Lower leg skin (tissue), 4 donors: ENCODE data around the gene GRK1. TPM values are rescaled to one million over a fixed set of nuclear protein-coding genes. Genes with fewer than 3 reads are reported as not detected.

Source experiments
- DNase-seq, 2 donors: peaks; one replicate each; pipeline ENCODE4 v3.0.0-alpha.2; 2019; ENCODE audit warnings: low spot score in 2 of 2
- H3K4me3 ChIP-seq: fragments of 200-600 bp; sonication (generic); 2 replicates; pipeline ENCODE4 v1.5.1; 2017; ENCODE audit warnings: mild to moderate bottlenecking, low read depth; ENCODE audit not compliant: poor library complexity, severe bottlenecking
- CTCF ChIP-seq, 3 donors: fragments of 450-650 bp; IDR thresholded peaks; one replicate each; pipeline ENCODE4 v1.5.1; 2016; ENCODE audit warnings: antibody characterized with exemption in 3 of 3, mild to moderate bottlenecking in 3 of 3, moderate library complexity in 2 of 3
- POLR2A ChIP-seq, 2 donors: fragments of 450-650 bp; IDR thresholded peaks; one replicate each; pipeline ENCODE4 v1.6.1; 2016 to 2017; ENCODE audit warnings: antibody characterized with exemption in 2 of 2, mild to moderate bottlenecking in 1 of 2, moderate library complexity in 1 of 2
- WGBS, 2 donors: methylation state at CpG; one replicate each; pipeline ENCODE4 v1.1.5; 2018; 5-methylcytosine and 5-hydroxymethylcytosine counted together
- intact Hi-C: fragments of 100-400 bp; cut with DNase I; formaldehyde crosslinking; loops from one replicate; pipeline ENCODE4 v1.15.0; 2023; ENCODE audit warnings: low total_unique reads
- total RNA-seq, 4 donors: library from RNA; depleted of rRNA; stranded (reverse); fragments of >200 nt; gene quantifications; one replicate each; pipeline ENCODE4 v1.1.0, GENCODE V29; 2016

GRK1 gene
- total RNA-seq, 4 donors from 2014 or later, result not detected

- TF ChIP-seq POLR2A (IDR thresholded peaks at IDR 0.05) (no peak), CTCF (IDR thresholded peaks at IDR 0.05) (no peak)
- no peak overlapping the region for H3K4me3 ChIP-seq
- 32 to 38% methylated on average over 19 to 28 of the region's 29 CpGs for WGBS, 2 donors
- peak in 1 of 2 donors; percentile 70 for DNase-seq
- intact Hi-C loops, result no loop called here
These were observed 110.6 kb downstream of the GRK1 start for GRCh38 chr13:113777311-113778260.

GRCh38 chr13:113781571-113781970 is 114.6 kb downstream of the GRK1 start:
- WGBS, 2 donors, result 55 to 57% methylated on average over 2 of the region's 2 CpGs
- H3K4me3 ChIP-seq, result no peak overlapping the region
- TF ChIP-seq CTCF (IDR thresholded peaks at IDR 0.05) (no peak), POLR2A (IDR thresholded peaks at IDR 0.05) (no peak)
- intact Hi-C loops, result no loop called here
- DNase-seq, result no peak

GRCh38 chr13:113782472-113782871 is 115.5 kb downstream of the GRK1 start:
- intact Hi-C loops, result no loop called here
- 80 to 83% methylated on average over 13 to 14 of the region's 14 CpGs for WGBS, 2 donors
- peak in 1 of 2 donors; percentile 26 for DNase-seq
- H3K4me3 ChIP-seq, result no peak overlapping the region
- TF ChIP-seq POLR2A (IDR thresholded peaks at IDR 0.05) (no peak), CTCF (IDR thresholded peaks at IDR 0.05) (no peak)

- intact Hi-C loops, result no loop called here
- TF ChIP-seq POLR2A (IDR thresholded peaks at IDR 0.05) (no peak), CTCF (IDR thresholded peaks at IDR 0.05) (no peak)
- H3K4me3 ChIP-seq, result no peak overlapping the region
- WGBS, 2 donors, result 56 to 66% methylated on average over 12 of the region's 12 CpGs
- peak in 1 of 2 donors; percentile 49 for DNase-seq
These were observed 116.3 kb downstream of the GRK1 start for GRCh38 chr13:113783200-113783881.

GRCh38 chr13:113783966-113784644 is 117.1 kb downstream of the GRK1 start:
- 79 to 84% methylated on average over 10 of the region's 10 CpGs for WGBS, 2 donors
- TF ChIP-seq CTCF (IDR thresholded peaks at IDR 0.05), result no peak
- TF ChIP-seq POLR2A (IDR thresholded peaks at IDR 0.05), result no peak
- no peak overlapping the region for H3K4me3 ChIP-seq
- intact Hi-C loops, result no loop called here
- DNase-seq, result peak in 1 of 2 donors; percentile 67
